Measurements from ENCODE around the gene SKIDA1. TPM values are rescaled to one million over a fixed set of nuclear protein-coding genes. Genes with fewer than 3 reads are reported as not detected.

The SKIDA1 gene
- total and polyA plus RNA-seq, 8 donors, result under 0.01 to 2.7 (median 0.45) TPM; not detected in 1

DNA sequence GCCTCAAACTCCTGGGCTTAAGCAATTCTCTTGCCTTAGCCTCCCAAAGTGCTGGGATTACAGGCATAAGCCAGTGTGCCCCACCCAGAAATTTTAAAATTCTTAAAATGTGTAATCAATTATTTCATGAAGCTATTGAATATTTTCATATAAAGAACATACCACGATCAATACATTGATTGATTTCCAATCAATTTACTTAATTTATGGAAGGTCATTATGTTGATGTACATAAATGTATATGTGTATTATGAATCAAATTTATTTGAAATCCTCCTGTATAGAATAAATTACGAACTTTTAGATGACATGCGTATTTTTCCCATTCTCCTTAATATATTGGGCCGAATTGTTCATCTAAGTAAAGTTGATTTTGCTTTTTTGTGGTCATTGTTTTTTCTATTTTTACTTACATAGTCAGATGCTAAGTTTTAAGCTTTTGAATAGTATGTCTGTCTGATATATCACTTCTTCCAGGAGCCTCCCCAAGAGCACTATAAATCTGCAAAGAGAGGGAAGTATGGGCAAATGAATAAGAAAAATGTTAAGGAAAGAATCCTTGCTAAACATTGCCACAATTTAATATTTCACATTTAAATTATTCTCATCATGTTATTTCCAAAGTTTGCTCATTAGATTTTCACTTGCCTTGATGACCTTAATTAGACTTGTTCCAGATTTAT, 35.3 kb downstream of the SKIDA1 start:
- intact Hi-C loops (cut with DNase I; ENCODE audit: low total_unique reads), result loop anchor here (10.0 kb wide), 1 partner anchor 245 kb away; no protein-coding TSS in a partner anchor
- no peaks in the 10 kb centered on the region for H3K9me3 ChIP-seq
- no peak for DNase-seq
- peaks cover 11 to 15% (median 13%) of the 10 kb centered on the region in 4 donors for H3K4me1 ChIP-seq
- no peaks in the 10 kb centered on the region for H3K36me3 ChIP-seq
- H3K27me3 ChIP-seq, result peaks cover 0 to 16% (median 16%) of the 10 kb centered on the region in 3 donors
- H3K4me3 ChIP-seq, result no peak overlapping the region
- no peak overlapping the region for H3K27ac ChIP-seq
- WGBS, 5 donors, result 93 to 97% (median 97%) methylated on average over 4 of the region's 4 CpGs
- TF ChIP-seq, protein P1, sequence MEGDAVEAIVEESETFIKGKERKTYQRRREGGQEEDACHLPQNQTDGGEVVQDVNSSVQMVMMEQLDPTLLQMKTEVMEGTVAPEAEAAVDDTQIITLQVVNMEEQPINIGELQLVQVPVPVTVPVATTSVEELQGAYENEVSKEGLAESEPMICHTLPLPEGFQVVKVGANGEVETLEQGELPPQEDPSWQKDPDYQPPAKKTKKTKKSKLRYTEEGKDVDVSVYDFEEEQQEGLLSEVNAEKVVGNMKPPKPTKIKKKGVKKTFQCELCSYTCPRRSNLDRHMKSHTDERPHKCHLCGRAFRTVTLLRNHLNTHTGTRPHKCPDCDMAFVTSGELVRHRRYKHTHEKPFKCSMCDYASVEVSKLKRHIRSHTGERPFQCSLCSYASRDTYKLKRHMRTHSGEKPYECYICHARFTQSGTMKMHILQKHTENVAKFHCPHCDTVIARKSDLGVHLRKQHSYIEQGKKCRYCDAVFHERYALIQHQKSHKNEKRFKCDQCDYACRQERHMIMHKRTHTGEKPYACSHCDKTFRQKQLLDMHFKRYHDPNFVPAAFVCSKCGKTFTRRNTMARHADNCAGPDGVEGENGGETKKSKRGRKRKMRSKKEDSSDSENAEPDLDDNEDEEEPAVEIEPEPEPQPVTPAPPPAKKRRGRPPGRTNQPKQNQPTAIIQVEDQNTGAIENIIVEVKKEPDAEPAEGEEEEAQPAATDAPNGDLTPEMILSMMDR (IDR thresholded peaks at IDR 0.05), result no peak
- TF ChIP-seq EP300 (IDR thresholded peaks at IDR 0.05), result no peak
- no peak for TF ChIP-seq POLR2A (IDR thresholded peaks at IDR 0.05)
- TF ChIP-seq POLR2AphosphoS5 (IDR thresholded peaks at IDR 0.05), result no peak

DNA sequence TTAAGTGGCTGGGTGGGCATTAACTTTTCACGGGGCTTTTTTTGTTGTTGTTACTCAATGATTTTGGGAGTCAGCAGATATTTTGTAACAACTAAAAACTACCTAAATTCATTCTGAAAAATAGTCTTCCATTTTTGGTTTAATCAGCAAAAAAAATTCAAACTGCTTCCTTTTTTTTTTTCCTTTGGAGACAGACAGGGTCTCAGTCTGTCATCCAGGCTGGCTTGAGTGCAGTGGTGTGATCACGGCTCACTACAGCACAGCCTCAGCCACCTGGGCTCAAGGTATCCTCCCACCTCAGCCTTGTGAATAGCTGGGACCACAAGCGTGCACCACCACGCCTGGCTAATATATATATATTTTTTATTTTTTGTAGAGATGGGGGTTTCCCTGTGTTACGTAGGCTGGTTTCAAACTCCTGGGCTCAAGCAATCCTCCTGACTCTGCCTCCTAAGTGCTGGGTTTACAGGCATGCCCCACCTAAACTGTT, 36.5 kb downstream of the SKIDA1 start:
- intact Hi-C loops (cut with DNase I; ENCODE audit: low total_unique reads), result no loop called here
- WGBS, 5 donors, result 69 to 79% (median 76%) methylated on average over 5 of the region's 5 CpGs
- peaks cover 0 to 3% (median under 1%) of the 10 kb centered on the region in 4 donors for H3K4me1 ChIP-seq
- no peak for DNase-seq
- TF ChIP-seq EP300 (IDR thresholded peaks at IDR 0.05) (no peak), POLR2A (IDR thresholded peaks at IDR 0.05) (no peak), POLR2AphosphoS5 (IDR thresholded peaks at IDR 0.05) (no peak)
- TF ChIP-seq, protein P1 (IDR thresholded peaks at IDR 0.05), result no peak
- no peak overlapping the region for H3K4me3 ChIP-seq
- H3K27ac ChIP-seq, result no peak overlapping the region
- no peaks in the 10 kb centered on the region for H3K9me3 ChIP-seq
- no peaks in the 10 kb centered on the region for H3K36me3 ChIP-seq
- H3K27me3 ChIP-seq, result peaks cover 0 to 4% (median 4%) of the 10 kb centered on the region in 3 donors

DNA sequence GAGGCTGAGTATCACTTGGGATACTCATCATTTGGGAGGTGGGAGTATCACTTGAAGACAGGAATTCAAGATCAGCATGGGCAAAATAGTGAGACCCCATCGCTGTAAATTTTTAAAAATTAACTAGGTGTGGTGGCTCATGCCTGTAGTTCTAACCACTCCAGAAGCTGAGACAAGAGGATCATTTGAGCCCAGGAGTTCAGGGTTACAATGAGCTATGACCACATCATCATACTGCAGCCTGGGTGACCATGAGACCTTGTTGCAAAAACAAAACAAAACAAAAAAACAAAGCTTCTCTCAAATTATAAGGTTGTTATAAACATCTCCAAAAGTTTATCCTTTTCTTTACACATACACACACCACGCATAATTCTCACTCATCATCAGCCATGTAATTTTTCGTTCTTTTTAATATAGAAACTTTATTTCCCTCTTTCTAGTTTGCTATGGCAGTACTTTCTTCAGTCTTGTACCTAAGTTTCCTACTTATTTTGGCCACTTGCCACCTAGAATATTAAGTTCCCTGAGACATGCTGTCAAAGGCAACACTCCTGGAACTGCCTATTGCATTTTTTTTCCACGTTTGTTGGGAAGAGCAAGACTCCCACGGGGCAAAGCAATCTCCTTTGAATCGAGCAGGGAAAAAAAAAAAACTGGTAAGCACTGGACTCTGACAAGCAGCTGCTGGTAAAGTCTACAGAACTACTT, 37.1 kb downstream of the SKIDA1 start:
- no peaks in the 10 kb centered on the region for H3K36me3 ChIP-seq
- intact Hi-C loops (cut with DNase I; ENCODE audit: low total_unique reads), result no loop called here
- H3K4me3 ChIP-seq, result no peak overlapping the region
- 50 to 55% (median 51%) methylated on average over 6 of the region's 6 CpGs for WGBS, 5 donors
- TF ChIP-seq, protein P1 (IDR thresholded peaks at IDR 0.05), result no peak
- TF ChIP-seq POLR2AphosphoS5 (IDR thresholded peaks at IDR 0.05), result no peak
- no peak for TF ChIP-seq EP300 (IDR thresholded peaks at IDR 0.05)
- TF ChIP-seq POLR2A (IDR thresholded peaks at IDR 0.05), result no peak
- H3K27me3 ChIP-seq, result no peaks in the 10 kb centered on the region
- H3K4me1 ChIP-seq, result no peaks in the 10 kb centered on the region
- no peaks in the 10 kb centered on the region for H3K9me3 ChIP-seq
- H3K27ac ChIP-seq, result no peak overlapping the region
- DNase-seq, result no peak

DNA sequence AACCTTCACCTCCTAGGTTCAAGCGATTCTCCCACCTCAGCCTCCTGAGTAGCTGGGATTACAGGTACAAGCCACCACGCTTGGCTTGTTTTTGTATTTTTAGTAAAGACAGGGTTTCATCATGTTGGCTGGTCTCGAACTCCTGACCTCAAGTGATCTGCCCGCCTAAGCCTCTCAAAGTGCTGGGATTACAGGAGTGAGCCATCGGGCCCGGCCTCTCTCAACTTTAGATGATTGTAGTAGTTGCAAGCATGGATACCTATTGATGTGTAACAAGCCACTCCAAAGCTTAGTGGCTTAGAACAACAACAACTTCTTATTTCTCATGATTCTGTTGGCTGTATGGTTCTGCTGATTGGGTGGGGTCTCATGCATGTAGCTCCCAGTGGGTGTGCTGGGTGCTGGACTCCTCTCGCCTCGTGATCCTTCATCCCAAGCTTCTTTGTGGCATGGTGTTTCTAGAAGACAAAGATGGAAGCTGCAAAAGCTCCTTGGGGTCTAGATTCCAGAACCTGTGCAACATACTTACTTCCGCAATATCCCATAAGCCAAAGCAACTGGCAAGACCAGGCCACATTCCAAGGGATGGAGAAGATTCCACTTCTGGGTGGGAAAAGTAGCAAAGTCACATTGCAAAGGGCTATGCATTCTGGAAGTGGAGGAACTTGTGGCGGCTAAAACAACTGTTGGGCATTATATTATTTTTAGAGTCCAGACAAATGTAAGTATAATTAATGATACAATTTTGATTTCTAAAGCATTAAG, 37.9 kb downstream of the SKIDA1 start:
- Histone ChIP-seq H3K27ac (no peak overlapping the region), H3K4me3 (no peak overlapping the region), H3K9me3 (no peaks in the 10 kb centered on the region), H3K4me1 (no peaks in the 10 kb centered on the region), H3K36me3 (no peaks in the 10 kb centered on the region), H3K27me3 (no peaks in the 10 kb centered on the region)
- DNase-seq, result no peak
- WGBS, 5 donors, result 94 to 97% (median 96%) methylated on average over 10 of the region's 10 CpGs
- intact Hi-C loops (cut with DNase I; ENCODE audit: low total_unique reads), result no loop called here
- TF ChIP-seq POLR2A (IDR thresholded peaks at IDR 0.05) (no peak), EP300 (IDR thresholded peaks at IDR 0.05) (no peak), POLR2AphosphoS5 (IDR thresholded peaks at IDR 0.05) (no peak)
- TF ChIP-seq, protein P1 (IDR thresholded peaks at IDR 0.05), result no peak

Measured in stomach (tissue), 9 donors.